ENCODE results near the gene POP5. TPM values are rescaled to one million over a fixed set of nuclear protein-coding genes. Genes with fewer than 3 reads are reported as not detected.

Gene POP5
- total RNA-seq, 1 donor from 2014 or later, result 48.3 TPM

DNA sequence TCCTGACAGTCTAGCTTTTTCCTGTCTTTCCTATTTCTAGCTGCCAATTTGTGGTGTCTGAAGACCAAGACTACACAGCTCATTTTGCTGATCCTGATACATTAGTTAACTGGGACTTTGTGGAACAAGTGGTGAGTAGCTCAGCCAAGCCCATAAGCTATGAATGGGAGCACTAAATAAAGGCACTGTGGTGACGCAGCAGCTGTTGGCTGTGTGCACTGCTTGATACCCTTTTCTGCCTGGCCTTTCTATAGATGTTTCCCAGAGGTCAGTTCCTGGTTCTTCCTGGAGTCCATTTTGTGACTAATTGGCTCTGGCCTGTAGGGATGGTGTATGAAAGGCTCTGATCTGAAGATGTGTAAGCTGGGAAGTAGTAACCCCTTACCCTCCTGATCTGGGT is 26.5 kb downstream of the POP5 start:
- no peaks in the 10 kb centered on the region for H3K27me3 ChIP-seq (ENCODE audit: low read depth)
- TF ChIP-seq, protein P1, sequence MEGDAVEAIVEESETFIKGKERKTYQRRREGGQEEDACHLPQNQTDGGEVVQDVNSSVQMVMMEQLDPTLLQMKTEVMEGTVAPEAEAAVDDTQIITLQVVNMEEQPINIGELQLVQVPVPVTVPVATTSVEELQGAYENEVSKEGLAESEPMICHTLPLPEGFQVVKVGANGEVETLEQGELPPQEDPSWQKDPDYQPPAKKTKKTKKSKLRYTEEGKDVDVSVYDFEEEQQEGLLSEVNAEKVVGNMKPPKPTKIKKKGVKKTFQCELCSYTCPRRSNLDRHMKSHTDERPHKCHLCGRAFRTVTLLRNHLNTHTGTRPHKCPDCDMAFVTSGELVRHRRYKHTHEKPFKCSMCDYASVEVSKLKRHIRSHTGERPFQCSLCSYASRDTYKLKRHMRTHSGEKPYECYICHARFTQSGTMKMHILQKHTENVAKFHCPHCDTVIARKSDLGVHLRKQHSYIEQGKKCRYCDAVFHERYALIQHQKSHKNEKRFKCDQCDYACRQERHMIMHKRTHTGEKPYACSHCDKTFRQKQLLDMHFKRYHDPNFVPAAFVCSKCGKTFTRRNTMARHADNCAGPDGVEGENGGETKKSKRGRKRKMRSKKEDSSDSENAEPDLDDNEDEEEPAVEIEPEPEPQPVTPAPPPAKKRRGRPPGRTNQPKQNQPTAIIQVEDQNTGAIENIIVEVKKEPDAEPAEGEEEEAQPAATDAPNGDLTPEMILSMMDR (IDR thresholded peaks at IDR 0.05; ENCODE audit: borderline replicate concordance), result no peak
- intact Hi-C loops (cut with micrococcal nuclease), result no loop called here
- no peak overlapping the region for H3K4me3 ChIP-seq
- H3K36me3 ChIP-seq, result peaks cover 72% of the 10 kb centered on the region
- no peak for DNase-seq
- no peaks in the 10 kb centered on the region for H3K9me3 ChIP-seq (replicated peaks)
- peak overlapping the region; percentile 76 for H3K27ac ChIP-seq (replicated peaks)
- H3K4me1 ChIP-seq, result peaks cover 63% of the 10 kb centered on the region

DNA sequence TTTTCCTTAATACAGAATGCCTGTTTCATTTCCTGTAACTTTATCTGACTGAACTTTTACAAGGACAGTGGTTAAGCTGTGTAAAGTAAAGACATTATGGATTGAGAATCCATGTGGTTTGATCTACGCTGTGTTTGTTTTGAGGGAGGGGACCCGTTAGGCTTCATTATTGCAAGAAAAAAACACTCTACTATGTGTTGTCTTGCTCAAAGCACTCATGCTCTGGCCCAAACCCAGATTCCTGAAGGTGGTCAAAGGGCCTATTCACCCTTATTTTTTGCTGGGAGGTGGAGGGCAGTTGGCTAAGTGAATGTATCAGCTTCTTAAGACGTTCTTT is 35.2 kb downstream of the POP5 start:
- peaks cover 100% of the 10 kb centered on the region for H3K4me1 ChIP-seq
- intact Hi-C loops (cut with micrococcal nuclease), result no loop called here
- TF ChIP-seq, protein P1 (IDR thresholded peaks at IDR 0.05; ENCODE audit: borderline replicate concordance), result no peak
- H3K9me3 ChIP-seq (replicated peaks), result no peaks in the 10 kb centered on the region
- H3K27ac ChIP-seq (replicated peaks), result no peak overlapping the region
- peaks cover 51% of the 10 kb centered on the region for H3K36me3 ChIP-seq
- no peak overlapping the region for H3K4me3 ChIP-seq
- no peaks in the 10 kb centered on the region for H3K27me3 ChIP-seq (ENCODE audit: low read depth)
- no peak for DNase-seq

DNA sequence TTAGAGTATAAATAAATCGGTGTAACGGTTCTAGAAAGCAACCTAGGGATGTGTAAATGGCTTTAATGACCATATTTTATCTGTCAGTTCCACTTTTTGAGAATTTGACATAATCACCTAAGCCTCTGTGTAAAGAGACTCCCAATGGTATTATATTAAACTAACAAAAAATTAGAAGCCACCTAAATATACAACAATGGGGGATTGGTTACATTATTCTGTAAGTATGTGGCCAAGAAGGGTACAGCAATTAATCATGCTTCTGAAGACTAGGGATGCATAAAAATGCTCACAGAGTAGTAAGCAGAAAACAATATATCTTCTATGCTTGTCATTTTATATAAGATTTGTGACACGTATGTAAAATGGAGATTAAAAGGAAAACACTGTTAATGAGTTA is 36.5 kb downstream of the POP5 start:
- Histone ChIP-seq H3K9me3 (replicated peaks) (no peaks in the 10 kb centered on the region), H3K4me3 (no peak overlapping the region), H3K27me3 (ENCODE audit: low read depth) (no peaks in the 10 kb centered on the region), H3K27ac (replicated peaks) (peak overlapping the region; percentile 96), H3K4me1 (peaks cover 100% of the 10 kb centered on the region), H3K36me3 (peaks cover 51% of the 10 kb centered on the region)
- intact Hi-C loops (cut with micrococcal nuclease), result no loop called here
- TF ChIP-seq, protein P1 (IDR thresholded peaks at IDR 0.05; ENCODE audit: borderline replicate concordance), result no peak
- no peak for DNase-seq

DNA sequence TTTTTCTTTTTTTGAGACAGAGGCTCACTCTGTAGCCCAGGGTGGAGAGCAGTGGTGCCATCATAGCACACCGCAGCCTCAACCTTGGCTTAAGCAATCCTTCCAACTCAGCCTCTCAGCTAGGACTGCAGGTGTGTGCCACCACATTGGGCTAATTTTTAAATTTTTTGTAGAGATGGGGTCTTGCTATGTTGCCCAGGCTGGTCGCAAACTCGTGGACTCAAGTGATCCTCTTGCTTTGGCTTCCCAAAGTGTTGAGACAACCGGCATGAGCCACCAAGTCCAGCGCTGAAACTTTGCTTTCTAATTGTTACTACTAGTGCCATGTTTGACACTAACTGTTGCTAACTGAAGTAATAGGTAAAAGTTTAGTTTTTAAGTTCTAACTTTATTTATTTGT is 39.0 kb downstream of the POP5 start:
- DNase-seq, result no peak
- H3K27ac ChIP-seq (replicated peaks), result peak overlapping the region; percentile 96
- no peak overlapping the region for H3K4me3 ChIP-seq
- intact Hi-C loops (cut with micrococcal nuclease), result no loop called here
- TF ChIP-seq, protein P1 (IDR thresholded peaks at IDR 0.05; ENCODE audit: borderline replicate concordance), result no peak
- H3K9me3 ChIP-seq (replicated peaks), result no peaks in the 10 kb centered on the region
- H3K36me3 ChIP-seq, result peaks cover 27% of the 10 kb centered on the region
- H3K4me1 ChIP-seq, result peaks cover 100% of the 10 kb centered on the region
- H3K27me3 ChIP-seq (ENCODE audit: low read depth), result no peaks in the 10 kb centered on the region

DNA sequence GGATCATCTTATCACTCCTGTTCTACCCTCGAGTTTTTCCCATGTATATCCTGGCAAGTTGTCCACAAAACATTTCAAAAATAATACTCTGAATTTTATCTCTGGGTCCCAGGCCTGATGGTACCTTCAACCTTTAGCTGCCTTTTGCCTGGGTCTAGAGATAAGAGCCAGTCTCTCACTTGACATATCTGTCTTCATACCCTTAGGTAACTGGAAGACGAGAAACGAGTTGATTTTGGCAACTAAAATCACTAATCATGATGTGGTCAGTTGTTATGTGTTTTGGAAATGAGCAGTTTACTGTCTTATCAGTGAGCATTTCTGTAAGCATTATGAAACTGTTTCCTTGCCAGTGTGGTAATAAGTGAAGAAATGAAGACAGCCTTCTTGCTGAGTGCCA is 40.8 kb downstream of the POP5 start:
- no peaks in the 10 kb centered on the region for H3K9me3 ChIP-seq (replicated peaks)
- DNase-seq, result no peak
- H3K27me3 ChIP-seq (ENCODE audit: low read depth), result no peaks in the 10 kb centered on the region
- H3K4me3 ChIP-seq, result no peak overlapping the region
- peak overlapping the region; percentile 96 for H3K27ac ChIP-seq (replicated peaks)
- H3K36me3 ChIP-seq, result peaks cover 13% of the 10 kb centered on the region
- TF ChIP-seq, protein P1 (IDR thresholded peaks at IDR 0.05; ENCODE audit: borderline replicate concordance), result no peak
- H3K4me1 ChIP-seq, result peaks cover 100% of the 10 kb centered on the region
- intact Hi-C loops (cut with micrococcal nuclease), result no loop called here

DNA sequence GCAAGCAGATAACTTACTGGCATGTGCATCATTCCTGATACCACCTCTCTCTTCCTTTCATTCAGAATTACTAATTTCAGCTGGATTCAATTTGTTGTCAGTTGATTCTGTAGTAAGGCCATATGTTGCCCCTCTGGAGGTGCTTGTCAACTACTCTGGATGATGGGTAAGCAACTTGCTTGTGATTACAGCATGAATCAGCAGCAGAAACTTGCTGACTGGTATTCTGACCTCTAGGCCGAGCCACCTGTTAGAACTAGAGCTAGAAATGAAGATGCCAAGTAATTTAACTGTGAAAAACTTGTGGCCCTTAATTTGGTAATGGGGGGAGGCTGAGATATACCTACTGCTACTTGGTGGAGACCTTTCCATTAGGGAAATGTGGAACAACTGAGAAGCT is 41.9 kb downstream of the POP5 start:
- Histone ChIP-seq H3K36me3 (peaks cover 13% of the 10 kb centered on the region), H3K4me1 (peaks cover 100% of the 10 kb centered on the region), H3K27me3 (ENCODE audit: low read depth) (no peaks in the 10 kb centered on the region), H3K9me3 (replicated peaks) (no peaks in the 10 kb centered on the region), H3K27ac (replicated peaks) (peak overlapping the region; percentile 96), H3K4me3 (peak overlapping the region; percentile 93)
- TF ChIP-seq, protein P1 (IDR thresholded peaks at IDR 0.05; ENCODE audit: borderline replicate concordance), result no peak
- DNase-seq, result no peak
- intact Hi-C loops (cut with micrococcal nuclease), result no loop called here
